ENCODE results near the gene POLR2F. TPM values are rescaled to one million over a fixed set of nuclear protein-coding genes. Genes with fewer than 3 reads are reported as not detected.

Gene POLR2F
- total RNA-seq, 1 experiment from 2014 or later, result 162 TPM

DNA sequence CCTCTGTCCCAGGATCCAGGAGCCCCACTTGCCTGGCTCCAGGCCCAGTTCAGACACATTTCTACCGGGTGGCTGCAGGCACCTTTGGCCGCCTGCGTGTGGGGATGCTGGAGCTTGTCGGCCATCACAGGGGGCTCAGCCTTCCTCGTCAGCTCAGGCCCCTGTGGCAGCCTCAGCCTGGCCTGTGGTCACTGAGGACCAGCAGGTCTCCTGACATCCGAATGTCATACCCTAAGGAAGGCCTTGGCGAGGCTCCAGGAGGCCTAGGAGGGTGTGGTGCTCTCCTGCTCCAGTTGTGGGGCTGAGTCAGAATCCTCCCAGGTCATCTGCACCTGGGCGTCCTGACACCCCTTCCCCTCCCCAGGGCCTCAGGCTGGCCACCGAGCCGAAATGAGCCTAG is 45.7 kb downstream of the POLR2F start:
- CTCF ChIA-PET, result no interaction called here
- no TSS peak for BruUV-seq (replicated peaks)

DNA sequence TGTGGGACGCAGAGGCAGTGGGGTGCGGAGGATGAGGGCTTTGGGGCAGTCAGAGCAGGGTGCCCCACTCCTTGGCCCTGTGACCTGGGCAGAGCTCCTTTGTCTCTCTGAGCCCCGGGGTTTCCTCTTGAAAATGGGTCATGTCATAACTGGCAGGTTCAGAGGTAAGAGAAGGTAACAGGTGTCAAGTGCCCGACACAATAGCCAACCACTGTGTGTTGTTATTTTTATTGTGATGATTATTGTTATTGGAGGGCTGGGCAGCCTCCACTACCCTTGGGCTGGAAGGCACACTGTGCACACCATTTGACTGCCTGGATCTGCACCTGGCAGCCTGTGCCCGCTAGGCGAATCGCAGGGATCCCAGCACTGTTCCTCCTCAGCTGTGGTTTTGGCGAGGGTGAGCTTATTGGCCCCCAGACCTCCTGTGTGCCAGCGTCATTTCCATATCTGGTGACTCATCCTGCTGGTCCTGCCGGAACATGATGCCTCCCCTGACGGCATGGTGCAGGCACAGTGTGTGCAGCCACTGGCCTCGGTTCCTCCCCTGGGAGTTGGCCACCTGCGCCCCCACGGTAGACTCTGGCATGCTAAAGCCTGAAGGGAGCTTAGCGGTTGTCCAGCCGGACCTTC is 46.3 kb downstream of the POLR2F start:
- TF ChIP-seq, protein P1, sequence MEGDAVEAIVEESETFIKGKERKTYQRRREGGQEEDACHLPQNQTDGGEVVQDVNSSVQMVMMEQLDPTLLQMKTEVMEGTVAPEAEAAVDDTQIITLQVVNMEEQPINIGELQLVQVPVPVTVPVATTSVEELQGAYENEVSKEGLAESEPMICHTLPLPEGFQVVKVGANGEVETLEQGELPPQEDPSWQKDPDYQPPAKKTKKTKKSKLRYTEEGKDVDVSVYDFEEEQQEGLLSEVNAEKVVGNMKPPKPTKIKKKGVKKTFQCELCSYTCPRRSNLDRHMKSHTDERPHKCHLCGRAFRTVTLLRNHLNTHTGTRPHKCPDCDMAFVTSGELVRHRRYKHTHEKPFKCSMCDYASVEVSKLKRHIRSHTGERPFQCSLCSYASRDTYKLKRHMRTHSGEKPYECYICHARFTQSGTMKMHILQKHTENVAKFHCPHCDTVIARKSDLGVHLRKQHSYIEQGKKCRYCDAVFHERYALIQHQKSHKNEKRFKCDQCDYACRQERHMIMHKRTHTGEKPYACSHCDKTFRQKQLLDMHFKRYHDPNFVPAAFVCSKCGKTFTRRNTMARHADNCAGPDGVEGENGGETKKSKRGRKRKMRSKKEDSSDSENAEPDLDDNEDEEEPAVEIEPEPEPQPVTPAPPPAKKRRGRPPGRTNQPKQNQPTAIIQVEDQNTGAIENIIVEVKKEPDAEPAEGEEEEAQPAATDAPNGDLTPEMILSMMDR (conservative IDR thresholded peaks at IDR 0.05; ENCODE audit: low read depth, low read length), result no peak
- no peak for TF ChIP-seq EZH2 (IDR thresholded peaks at IDR 0.05; ENCODE audit: borderline replicate concordance, low read depth, low read length, poor library complexity, severe bottlenecking)
- no peak overlapping the region for H3K4me3 ChIP-seq (ENCODE audit: low read depth, low read length, poor library complexity, severe bottlenecking)
- no peaks in the 10 kb centered on the region for H3K9me3 ChIP-seq (ENCODE audit: low read depth, low read length, poor library complexity, severe bottlenecking)
- peak; percentile 71 for DNase-seq (ENCODE audit: low spot score)
- H3K27ac ChIP-seq (ENCODE audit: low read depth, low read length, poor library complexity, severe bottlenecking), result no peak overlapping the region
- CTCF ChIA-PET, result no interaction called here
- intact Hi-C loops (cut with micrococcal nuclease; ENCODE audit: unreplicated experiment), result no loop called here
- H3K36me3 ChIP-seq (ENCODE audit: insufficient read depth, low read length, poor library complexity, severe bottlenecking), result no peaks in the 10 kb centered on the region
- BruUV-seq (replicated peaks), result no TSS peak
- peaks cover 19% of the 10 kb centered on the region for H3K4me1 ChIP-seq (ENCODE audit: insufficient read depth, low read length, poor library complexity, severe bottlenecking)
- H3K27me3 ChIP-seq (replicated peaks; ENCODE audit: insufficient read depth, low read depth, low read length, poor library complexity), result no peaks in the 10 kb centered on the region
- POLR2A ChIA-PET (ENCODE audit: low non-redundant PET), result interaction anchor here (0.6 kb wide), 1 partner anchor 663 kb away, joined by 3 read pairs; no protein-coding TSS in a partner anchor

More for the DNA sequence above, 45.7 kb downstream of the POLR2F start:
- Histone ChIP-seq H3K9me3 (ENCODE audit: low read depth, low read length, poor library complexity, severe bottlenecking) (no peaks in the 10 kb centered on the region), H3K4me1 (ENCODE audit: insufficient read depth, low read length, poor library complexity, severe bottlenecking) (peaks cover 19% of the 10 kb centered on the region), H3K27me3 (replicated peaks; ENCODE audit: insufficient read depth, low read depth, low read length, poor library complexity) (no peaks in the 10 kb centered on the region), H3K36me3 (ENCODE audit: insufficient read depth, low read length, poor library complexity, severe bottlenecking) (no peaks in the 10 kb centered on the region), H3K27ac (ENCODE audit: low read depth, low read length, poor library complexity, severe bottlenecking) (no peak overlapping the region), H3K4me3 (ENCODE audit: low read depth, low read length, poor library complexity, severe bottlenecking) (no peak overlapping the region)
- DNase-seq (ENCODE audit: low spot score), result no peak
- intact Hi-C loops (cut with micrococcal nuclease; ENCODE audit: unreplicated experiment), result no loop called here
- POLR2A ChIA-PET (ENCODE audit: low non-redundant PET), result interaction anchor here (0.6 kb wide), 1 partner anchor 663 kb away, joined by 3 read pairs; no protein-coding TSS in a partner anchor
- TF ChIP-seq, protein P1 (conservative IDR thresholded peaks at IDR 0.05; ENCODE audit: low read depth, low read length), result no peak
- no peak for TF ChIP-seq EZH2 (IDR thresholded peaks at IDR 0.05; ENCODE audit: borderline replicate concordance, low read depth, low read length, poor library complexity, severe bottlenecking)

DNA sequence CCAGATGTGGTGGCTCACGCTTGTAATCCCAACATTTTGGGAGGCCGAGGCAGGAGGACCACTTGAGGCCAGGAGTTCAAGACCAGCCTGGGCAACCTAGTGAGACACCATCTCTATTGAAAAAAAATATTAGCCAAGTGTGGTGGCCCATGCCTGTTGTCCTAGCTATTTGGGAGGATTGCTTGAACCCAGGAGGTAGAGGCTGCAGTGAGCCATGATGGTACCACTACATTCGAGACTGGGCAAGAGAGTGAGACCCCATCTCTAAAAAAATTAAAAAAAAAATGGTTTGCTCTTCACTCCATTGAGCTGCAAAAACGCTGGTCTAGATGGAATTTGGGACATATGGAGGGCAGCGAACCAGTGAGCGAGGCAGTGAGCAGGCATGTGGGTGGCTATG is 52.4 kb downstream of the POLR2F start:
- DNase-seq (ENCODE audit: low spot score), result no peak
- TF ChIP-seq, protein P1 (conservative IDR thresholded peaks at IDR 0.05; ENCODE audit: low read depth, low read length), result no peak
- no peak for TF ChIP-seq EZH2 (IDR thresholded peaks at IDR 0.05; ENCODE audit: borderline replicate concordance, low read depth, low read length, poor library complexity, severe bottlenecking)
- H3K27ac ChIP-seq (ENCODE audit: low read depth, low read length, poor library complexity, severe bottlenecking), result no peak overlapping the region
- no peaks in the 10 kb centered on the region for H3K27me3 ChIP-seq (replicated peaks; ENCODE audit: insufficient read depth, low read depth, low read length, poor library complexity)
- no peaks in the 10 kb centered on the region for H3K36me3 ChIP-seq (ENCODE audit: insufficient read depth, low read length, poor library complexity, severe bottlenecking)
- POLR2A ChIA-PET (ENCODE audit: low non-redundant PET), result no interaction called here
- intact Hi-C loops (cut with micrococcal nuclease; ENCODE audit: unreplicated experiment), result no loop called here
- CTCF ChIA-PET, result no interaction called here
- no peak overlapping the region for H3K4me3 ChIP-seq (ENCODE audit: low read depth, low read length, poor library complexity, severe bottlenecking)
- no peaks in the 10 kb centered on the region for H3K9me3 ChIP-seq (ENCODE audit: low read depth, low read length, poor library complexity, severe bottlenecking)
- no peaks in the 10 kb centered on the region for H3K4me1 ChIP-seq (ENCODE audit: insufficient read depth, low read length, poor library complexity, severe bottlenecking)
- no TSS peak for BruUV-seq (replicated peaks)
